Measurements from ENCODE around the gene WARS2.

DNA sequence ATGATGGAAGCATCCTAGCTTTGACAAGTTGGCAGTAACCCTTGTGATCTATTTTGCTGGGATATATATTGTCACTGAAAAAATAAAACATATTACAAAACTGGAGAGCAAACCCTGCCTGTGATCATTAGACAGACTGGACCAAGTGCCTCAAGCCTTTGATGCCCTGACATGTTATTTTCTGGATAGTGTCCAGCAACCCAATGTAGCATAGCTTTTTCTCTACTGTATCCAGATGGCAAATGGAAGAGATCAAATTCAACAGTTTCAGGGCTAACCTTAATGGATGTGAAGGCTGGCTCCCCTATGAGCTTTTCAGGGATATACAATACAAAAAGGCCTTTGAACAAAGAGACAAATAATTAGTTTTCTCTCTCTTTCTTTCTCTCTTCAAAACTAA is 25.1 kb downstream of the WARS2 start:
- TF ChIP-seq POLR2A (IDR thresholded peaks at IDR 0.05; ENCODE audit: low read length) (no peak), GATA1 (IDR thresholded peaks at IDR 0.05; ENCODE audit: low read depth, low read length) (no peak)

Measured in erythroblast (primary cell).